ENCODE data around the gene MEGF6. TPM values are rescaled to one million over a fixed set of nuclear protein-coding genes. Genes with fewer than 3 reads are reported as not detected.

MEGF6 gene
- total and polyA plus RNA-seq, 2 donors (not counting 3 experiments of a cell fraction or from before 2014, with no cell fraction given) = 22.5 to 63.7 TPM

DNA sequence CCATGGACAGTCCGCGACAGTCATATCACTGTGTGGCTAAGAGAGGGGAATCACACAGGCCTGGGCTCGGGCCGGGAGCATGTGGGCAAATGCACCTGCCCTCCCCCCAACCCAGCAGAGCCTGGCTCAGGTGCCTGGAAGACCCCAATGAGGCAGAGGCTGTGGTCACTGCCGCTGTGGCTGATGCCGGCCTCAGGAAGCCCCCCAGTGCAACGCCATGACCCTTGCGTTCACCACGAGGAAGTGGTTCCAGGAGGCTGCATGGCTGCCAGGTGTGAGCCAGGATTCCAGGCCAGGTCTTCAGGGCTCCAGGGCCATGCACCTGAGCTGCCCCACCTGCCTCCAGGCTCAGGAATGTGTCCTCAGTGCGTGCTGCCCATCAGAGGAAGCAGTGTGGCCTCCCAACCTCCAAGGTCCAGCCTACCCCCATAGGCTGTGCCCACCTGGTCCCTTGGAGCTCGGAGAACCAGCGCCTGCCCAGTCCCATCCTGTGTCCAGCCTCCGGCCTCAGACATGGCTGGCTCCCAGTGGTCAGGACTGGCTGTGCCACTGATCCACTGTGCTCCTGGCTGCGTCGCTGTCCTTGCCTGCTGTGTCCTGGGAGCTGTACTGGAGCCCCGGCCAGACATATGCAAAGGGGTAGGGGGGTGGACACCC, 148.8 kb downstream of the MEGF6 start:
- Histone ChIP-seq H3K27ac (ENCODE audit: insufficient read depth, low read depth, low read length) (no peak overlapping the region), H3K27me3 (ENCODE audit: control insufficient read depth in 2 of 2, insufficient read depth in 2 of 2, low read length in 2 of 2) (no peaks in the 10 kb centered on the region), H3K4me3 (replicated peaks in 1 of 3; ENCODE audit: insufficient read depth in 1 of 3, low read depth in 1 of 3, low read length in 3 of 3) (no peak overlapping the region), H3K4me1 (ENCODE audit: control insufficient read depth, extremely low read depth, insufficient read depth, low read length) (no peaks in the 10 kb centered on the region), H2AFZ (ENCODE audit: low read depth, low read length) (no peak overlapping the region), H4K20me1 (replicated peaks; ENCODE audit: control insufficient read depth, extremely low read depth, insufficient read depth, low read length) (no peaks in the 10 kb centered on the region), H3K9me1 (replicated peaks; ENCODE audit: control insufficient read depth, extremely low read depth, insufficient read depth, low read length) (no peaks in the 10 kb centered on the region), H3K79me2 (ENCODE audit: control insufficient read depth, insufficient read depth, low read length) (no peaks in the 10 kb centered on the region), H3K9ac (replicated peaks; ENCODE audit: extremely low read depth, insufficient read depth, low read length) (no peak overlapping the region), H3K9me3 (replicated peaks; ENCODE audit: control insufficient read depth, insufficient read depth, low read length) (no peaks in the 10 kb centered on the region), H3K36me3 (ENCODE audit: control insufficient read depth in 2 of 2, extremely low read depth in 1 of 2, insufficient read depth in 2 of 2, low read length in 2 of 2) (no peaks in the 10 kb centered on the region), H3K4me2 (ENCODE audit: insufficient read depth, low read length) (no peak overlapping the region)
- FAIRE-seq (no peak), DNase-seq (ENCODE audit: low read depth, low spot score) (no peak)
- POLR2A ChIA-PET = no interaction called here
- CTCF ChIA-PET = interaction anchor here (0.8 to 2.9 kb wide), 2 partner anchors 10 to 262 kb away, joined by 3 to 17 read pairs; no protein-coding TSS in a partner anchor
- BruUV-seq (replicated peaks) = no TSS peak
- TF ChIP-seq, protein P1, sequence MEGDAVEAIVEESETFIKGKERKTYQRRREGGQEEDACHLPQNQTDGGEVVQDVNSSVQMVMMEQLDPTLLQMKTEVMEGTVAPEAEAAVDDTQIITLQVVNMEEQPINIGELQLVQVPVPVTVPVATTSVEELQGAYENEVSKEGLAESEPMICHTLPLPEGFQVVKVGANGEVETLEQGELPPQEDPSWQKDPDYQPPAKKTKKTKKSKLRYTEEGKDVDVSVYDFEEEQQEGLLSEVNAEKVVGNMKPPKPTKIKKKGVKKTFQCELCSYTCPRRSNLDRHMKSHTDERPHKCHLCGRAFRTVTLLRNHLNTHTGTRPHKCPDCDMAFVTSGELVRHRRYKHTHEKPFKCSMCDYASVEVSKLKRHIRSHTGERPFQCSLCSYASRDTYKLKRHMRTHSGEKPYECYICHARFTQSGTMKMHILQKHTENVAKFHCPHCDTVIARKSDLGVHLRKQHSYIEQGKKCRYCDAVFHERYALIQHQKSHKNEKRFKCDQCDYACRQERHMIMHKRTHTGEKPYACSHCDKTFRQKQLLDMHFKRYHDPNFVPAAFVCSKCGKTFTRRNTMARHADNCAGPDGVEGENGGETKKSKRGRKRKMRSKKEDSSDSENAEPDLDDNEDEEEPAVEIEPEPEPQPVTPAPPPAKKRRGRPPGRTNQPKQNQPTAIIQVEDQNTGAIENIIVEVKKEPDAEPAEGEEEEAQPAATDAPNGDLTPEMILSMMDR (IDR thresholded peaks at IDR 0.05; ENCODE audit: extremely low read depth in 1 of 2, insufficient read depth in 1 of 2, low read depth in 1 of 2, low read length in 2 of 2) = no peak
- no peak for TF ChIP-seq POLR2AphosphoS5 (IDR thresholded peaks at IDR 0.05; ENCODE audit: insufficient read depth, low read depth, low read length)
- TF ChIP-seq MYC (IDR thresholded peaks at IDR 0.05; ENCODE audit: low read depth, low read length) = no peak
- TF ChIP-seq FOS (IDR thresholded peaks at IDR 0.05; ENCODE audit: borderline replicate concordance, insufficient read depth, low read length) = no peak
- no peak for TF ChIP-seq GATA2 (IDR thresholded peaks at IDR 0.05; ENCODE audit: insufficient read depth, insufficient read length, low read depth, low read length)
- no peak for TF ChIP-seq JUN (IDR thresholded peaks at IDR 0.05; ENCODE audit: borderline replicate concordance, insufficient read depth, insufficient read length, low read depth)
- TF ChIP-seq EZH2 (IDR thresholded peaks at IDR 0.05; ENCODE audit: borderline replicate concordance, low read depth, low read length, severe bottlenecking) = no peak
- no peak for TF ChIP-seq POLR2A (IDR thresholded peaks at IDR 0.05; ENCODE audit: low read depth, low read length)
- TF ChIP-seq, protein P2, sequence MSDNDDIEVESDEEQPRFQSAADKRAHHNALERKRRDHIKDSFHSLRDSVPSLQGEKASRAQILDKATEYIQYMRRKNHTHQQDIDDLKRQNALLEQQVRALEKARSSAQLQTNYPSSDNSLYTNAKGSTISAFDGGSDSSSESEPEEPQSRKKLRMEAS (IDR thresholded peaks at IDR 0.05; ENCODE audit: insufficient read depth, insufficient read length) = no peak
- intact Hi-C loops (cut with micrococcal nuclease) (no loop called here), dilution Hi-C loops (cut with MboI; ENCODE audit: extremely low pct_ligation_motif_present, low sequenced_read_pairs) (no loop called here)

All from endothelial cell of umbilical vein (primary cell).